Tibial artery (tissue), 4 donors: Measurements from ENCODE around the gene RABGGTB.
"Not testable (repeated sequence)": the region's sequence is repeated elsewhere in the genome, so short reads cannot be mapped to it uniquely, and the experiment has no call there.

Experiments
- DNase-seq, 2 donors: peaks; one replicate each; pipeline ENCODE4 v3.0.0-alpha.2; 2019
- H3K27ac ChIP-seq, 2 donors: fragments of 200-600 bp; sonication (generic) in 1 of 2; 1 replicate in 1 of 2; 2 replicates in 1 of 2; pipeline ENCODE4 v1.5.1; 2018 to 2019; ENCODE audit warnings: mild to moderate bottlenecking in 1 of 2
- H3K27me3 ChIP-seq, 2 donors: fragments of 200-600 bp; sonication (generic) in 1 of 2; one replicate each; pipeline versions ENCODE4 v1.5.1 to v1.6.0; 2016 to 2019
- H3K36me3 ChIP-seq, 3 donors: fragments of 200-600 bp; sonication (generic) in 2 of 3; one replicate each; pipeline ENCODE4 v1.5.1; 2016 to 2019; ENCODE audit warnings: mild to moderate bottlenecking in 2 of 3
- H3K4me1 ChIP-seq, 4 donors: fragments of 200-600 bp; sonication (generic) in 2 of 4; 1 replicate in 3 of 4; 2 replicates in 1 of 4; pipeline ENCODE4 v1.5.1; 2016 to 2019
- H3K4me3 ChIP-seq, 2 donors: fragments of 200-600 bp; sonication (generic) in 1 of 2; 1 replicate in 1 of 2; 2 replicates in 1 of 2; pipeline ENCODE4 v1.5.1; 2018 to 2019; ENCODE audit warnings: mild to moderate bottlenecking in 2 of 2
- H3K9me3 ChIP-seq, 3 donors: fragments of 200-600 bp; sonication (generic) in 1 of 3; one replicate each; pipeline ENCODE4 v1.5.1; 2016 to 2019
- intact Hi-C: fragments of 100-400 bp; cut with DNase I; formaldehyde crosslinking; loops from one replicate; pipeline ENCODE4 v1.15.0; 2023; ENCODE audit warnings: low total_unique reads
- TF ChIP-seq, protein P1 (sequence below), 2 experiments: fragments of 200-600 bp in 1 of 2; fragments of 450-650 bp in 1 of 2; IDR thresholded peaks; one replicate each; pipeline ENCODE4 v1.5.1; 2017 to 2019; ENCODE audit warnings: antibody characterized with exemption in 2 of 2, mild to moderate bottlenecking in 1 of 2, moderate library complexity in 1 of 2

RABGGTB gene

DNA sequence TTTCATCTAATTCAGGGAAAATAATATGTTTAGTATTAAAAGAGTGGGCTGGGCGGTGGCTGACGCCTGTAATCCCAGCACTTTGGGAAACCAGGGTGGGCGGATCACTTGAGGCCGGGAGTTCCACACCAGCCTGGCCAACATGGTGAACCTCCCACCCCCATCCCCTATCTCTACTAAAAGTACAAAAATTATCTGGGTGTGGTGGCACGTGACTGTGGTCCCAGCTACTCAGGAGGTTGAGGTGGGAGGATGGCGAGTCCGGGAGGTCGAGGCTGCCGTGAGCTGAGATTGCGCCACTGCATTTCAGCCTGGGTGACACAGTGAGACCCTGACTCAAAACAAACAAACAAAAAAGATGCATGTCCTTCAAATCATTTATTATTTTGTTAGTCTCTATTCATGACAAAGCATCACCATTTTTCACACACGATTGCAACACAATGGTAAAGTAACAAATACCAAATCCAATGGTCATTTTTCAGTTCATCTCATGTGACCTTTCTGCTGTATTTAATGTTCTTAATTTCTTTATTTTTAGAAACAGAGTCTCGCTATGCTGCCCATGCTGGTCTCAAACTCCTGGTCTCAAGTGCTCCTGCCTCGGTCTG lies 11.7 kb downstream of the RABGGTB start:
- TF ChIP-seq, protein P1, sequence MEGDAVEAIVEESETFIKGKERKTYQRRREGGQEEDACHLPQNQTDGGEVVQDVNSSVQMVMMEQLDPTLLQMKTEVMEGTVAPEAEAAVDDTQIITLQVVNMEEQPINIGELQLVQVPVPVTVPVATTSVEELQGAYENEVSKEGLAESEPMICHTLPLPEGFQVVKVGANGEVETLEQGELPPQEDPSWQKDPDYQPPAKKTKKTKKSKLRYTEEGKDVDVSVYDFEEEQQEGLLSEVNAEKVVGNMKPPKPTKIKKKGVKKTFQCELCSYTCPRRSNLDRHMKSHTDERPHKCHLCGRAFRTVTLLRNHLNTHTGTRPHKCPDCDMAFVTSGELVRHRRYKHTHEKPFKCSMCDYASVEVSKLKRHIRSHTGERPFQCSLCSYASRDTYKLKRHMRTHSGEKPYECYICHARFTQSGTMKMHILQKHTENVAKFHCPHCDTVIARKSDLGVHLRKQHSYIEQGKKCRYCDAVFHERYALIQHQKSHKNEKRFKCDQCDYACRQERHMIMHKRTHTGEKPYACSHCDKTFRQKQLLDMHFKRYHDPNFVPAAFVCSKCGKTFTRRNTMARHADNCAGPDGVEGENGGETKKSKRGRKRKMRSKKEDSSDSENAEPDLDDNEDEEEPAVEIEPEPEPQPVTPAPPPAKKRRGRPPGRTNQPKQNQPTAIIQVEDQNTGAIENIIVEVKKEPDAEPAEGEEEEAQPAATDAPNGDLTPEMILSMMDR (IDR thresholded peaks at IDR 0.05) = no peak
- Histone ChIP-seq H3K27me3 (no peaks in the 10 kb centered on the region), H3K36me3 (peaks cover 46 to 59% (median 58%) of the 10 kb centered on the region in 3 donors), H3K9me3 (no peaks in the 10 kb centered on the region), H3K4me1 (no peaks in the 10 kb centered on the region), H3K4me3 (no peak overlapping the region), H3K27ac (no peak overlapping the region)
- intact Hi-C loops = no loop called here
- DNase-seq = no peak

DNA sequence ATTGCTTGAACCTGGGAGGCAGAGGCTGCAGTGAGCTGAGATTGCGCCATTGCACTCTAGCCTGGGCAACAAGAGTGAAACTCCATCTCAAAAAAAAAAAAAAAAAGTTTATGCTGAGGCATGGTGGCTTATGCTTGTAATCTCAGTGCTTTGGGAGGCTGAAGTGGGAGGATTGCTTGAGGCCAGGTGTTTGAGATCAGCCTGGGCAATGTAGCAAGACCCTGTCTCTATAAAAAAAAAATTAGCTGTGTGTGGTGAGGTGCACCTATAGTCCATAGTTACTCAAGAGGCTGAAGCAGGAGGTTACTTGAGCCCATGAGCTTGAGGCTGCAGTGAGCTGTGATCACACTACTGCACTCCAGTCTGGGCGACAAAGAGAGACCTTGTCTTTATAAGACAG lies 15.4 kb downstream of the RABGGTB start:
- H3K36me3 ChIP-seq = peaks cover 9 to 23% (median 21%) of the 10 kb centered on the region in 3 donors
- H3K9me3 ChIP-seq, H3K4me1 ChIP-seq, intact Hi-C loops, DNase-seq, H3K4me3 ChIP-seq, H3K27ac ChIP-seq, H3K27me3 ChIP-seq: not testable (repeated sequence)

DNA sequence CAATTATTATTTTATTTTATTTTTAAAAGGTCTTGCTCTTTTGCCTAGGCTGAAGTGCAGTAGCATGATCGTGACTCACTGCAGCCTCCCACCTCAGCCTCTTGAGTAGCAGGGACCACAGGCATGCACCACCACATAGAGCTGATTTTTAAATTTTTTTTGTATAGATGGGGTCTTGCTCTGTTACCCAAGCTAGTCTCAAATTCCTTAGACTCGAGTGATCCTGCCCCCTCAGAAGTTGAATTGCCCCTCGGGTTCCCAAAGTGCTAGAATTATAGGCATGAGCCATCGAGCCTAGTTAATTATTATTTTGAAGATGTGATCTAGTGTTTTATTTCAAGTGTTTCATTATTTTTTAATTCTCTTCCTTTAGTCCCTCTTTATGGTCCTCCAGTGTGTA lies 22.9 kb downstream of the RABGGTB start:
- H3K27me3 ChIP-seq = no peaks in the 10 kb centered on the region
- TF ChIP-seq, protein P1 (IDR thresholded peaks at IDR 0.05) = no peak
- intact Hi-C loops = no loop called here
- no peak overlapping the region for H3K4me3 ChIP-seq
- H3K4me1 ChIP-seq = no peaks in the 10 kb centered on the region
- DNase-seq = no peak
- H3K36me3 ChIP-seq = no peaks in the 10 kb centered on the region
- H3K27ac ChIP-seq = no peak overlapping the region
- no peaks in the 10 kb centered on the region for H3K9me3 ChIP-seq

DNA sequence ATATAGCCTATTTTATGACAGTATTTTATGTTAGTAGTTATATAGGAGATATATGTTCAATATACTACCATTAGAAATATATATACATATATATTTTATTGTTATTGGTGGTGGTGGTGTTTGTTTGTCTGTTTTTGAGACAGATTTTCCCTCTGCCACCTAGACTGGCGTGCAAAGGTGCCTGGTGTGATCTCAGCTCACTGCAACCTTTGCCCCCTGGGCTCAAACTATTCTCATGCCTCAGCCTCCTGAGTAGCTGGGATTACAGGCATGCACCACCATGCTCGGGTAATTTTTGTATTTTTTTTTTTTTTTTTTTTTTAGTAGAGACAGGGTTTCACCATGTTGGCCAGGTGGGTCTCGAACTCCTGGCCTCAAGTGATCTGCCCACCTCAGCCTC lies 24.1 kb downstream of the RABGGTB start:
- H3K27ac ChIP-seq, H3K9me3 ChIP-seq, H3K36me3 ChIP-seq, intact Hi-C loops, H3K27me3 ChIP-seq, H3K4me1 ChIP-seq, H3K4me3 ChIP-seq, DNase-seq: not testable (repeated sequence)

DNA sequence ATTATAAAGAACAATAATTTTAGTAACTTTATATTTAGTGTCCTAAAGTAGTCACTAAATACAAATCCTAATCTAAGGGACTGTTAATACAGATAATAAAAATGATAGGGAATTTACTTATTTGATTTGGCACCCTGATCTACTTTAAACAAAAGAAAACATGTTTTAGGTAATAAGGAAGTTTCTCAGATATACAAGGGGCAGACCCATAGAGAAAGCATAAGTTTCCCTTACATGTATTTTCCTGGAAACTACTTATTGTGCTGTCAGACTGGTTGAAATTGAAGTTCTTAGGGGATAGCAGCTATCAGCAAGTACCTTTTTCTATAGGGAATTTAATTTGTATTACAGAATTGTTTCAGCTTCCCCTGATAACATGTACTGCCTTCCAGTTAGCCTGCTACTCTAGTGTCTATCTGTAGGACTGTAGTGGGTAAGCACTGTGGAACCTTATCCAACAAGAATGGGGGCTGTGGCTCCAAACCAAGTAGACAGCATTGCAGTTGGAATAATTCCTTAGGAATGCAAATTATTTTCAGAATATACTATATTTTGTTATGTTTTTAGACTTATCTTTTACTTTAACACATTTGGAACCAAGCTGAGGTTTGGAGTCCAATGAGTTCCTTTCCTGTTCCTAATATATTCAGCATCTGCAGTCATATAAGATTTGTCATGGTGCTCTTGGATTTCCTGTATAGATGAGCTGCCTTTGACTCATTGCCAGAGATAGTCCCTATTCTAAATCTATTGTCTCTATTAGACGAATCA lies 25.3 kb downstream of the RABGGTB start:
- intact Hi-C loops = no loop called here
- no peak overlapping the region for H3K27ac ChIP-seq
- H3K4me1 ChIP-seq = no peaks in the 10 kb centered on the region
- TF ChIP-seq, protein P1 (IDR thresholded peaks at IDR 0.05) = no peak
- no peaks in the 10 kb centered on the region for H3K36me3 ChIP-seq
- H3K9me3 ChIP-seq = no peaks in the 10 kb centered on the region
- H3K4me3 ChIP-seq = no peak overlapping the region
- H3K27me3 ChIP-seq = no peaks in the 10 kb centered on the region
- no peak for DNase-seq

DNA sequence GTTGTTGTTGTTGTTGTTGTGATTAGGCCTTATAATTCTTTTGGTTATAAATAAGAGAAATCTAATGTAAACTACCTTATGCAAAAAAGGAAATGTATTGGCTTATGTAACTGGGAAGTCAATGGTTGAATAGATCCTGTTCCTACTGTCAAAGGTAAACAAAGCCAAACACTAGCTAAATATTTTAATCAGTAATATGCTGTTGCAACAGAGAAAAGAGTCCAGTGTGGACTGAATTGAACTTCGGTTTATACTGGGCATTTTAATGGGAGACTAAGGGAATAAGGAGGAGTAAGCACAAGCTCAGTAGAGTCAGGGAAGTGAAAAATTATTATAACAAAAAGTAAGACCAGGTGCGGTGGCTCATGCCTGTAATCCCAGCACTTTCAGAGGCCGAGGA lies 26.0 kb downstream of the RABGGTB start:
- Histone ChIP-seq H3K27ac (no peak overlapping the region), H3K4me3 (no peak overlapping the region), H3K27me3 (no peaks in the 10 kb centered on the region), H3K4me1 (no peaks in the 10 kb centered on the region), H3K36me3 (peaks cover 0 to 4% (median 0%) of the 10 kb centered on the region in 3 donors), H3K9me3 (no peaks in the 10 kb centered on the region)
- TF ChIP-seq, protein P1 (IDR thresholded peaks at IDR 0.05) = no peak
- intact Hi-C loops = no loop called here
- no peak for DNase-seq

DNA sequence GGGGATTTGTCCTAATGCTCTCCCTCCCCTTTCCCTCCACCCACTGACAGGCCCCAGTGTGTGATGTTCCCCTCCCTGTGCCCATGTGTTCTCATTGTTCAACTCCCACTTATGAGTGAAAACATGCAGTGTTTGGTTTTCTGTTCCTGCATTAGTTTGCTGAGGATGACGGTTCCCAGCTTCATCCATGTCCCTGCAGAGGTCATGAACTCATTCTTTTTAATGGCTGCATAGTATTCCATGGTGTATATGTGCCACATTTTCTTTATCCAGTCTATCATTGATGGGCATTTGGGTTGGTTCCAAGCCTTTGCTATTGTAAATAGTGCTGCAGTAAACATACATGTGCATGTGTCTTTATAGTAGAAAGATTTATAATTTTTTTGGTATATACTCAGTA lies 37.5 kb downstream of the RABGGTB start:
- H3K27me3 ChIP-seq, H3K4me1 ChIP-seq, DNase-seq, intact Hi-C loops, H3K4me3 ChIP-seq, H3K9me3 ChIP-seq, H3K27ac ChIP-seq: not testable (repeated sequence)
- H3K36me3 ChIP-seq = peaks cover 4 to 19% (median 15%) of the 10 kb centered on the region in 3 donors
